ENCODE data around the gene EYS.

GRCh38 chr6:64000818-64001491 lies 1706.1 kb downstream of the EYS start:
- TF ChIP-seq CHD2 (IDR thresholded peaks at IDR 0.05; ENCODE audit: low read length) = no peak
- no peak for TF ChIP-seq EZH2 (IDR thresholded peaks at IDR 0.05; ENCODE audit: low read depth, low read length, severe bottlenecking)
- no peak for TF ChIP-seq BRCA1 (IDR thresholded peaks at IDR 0.05; ENCODE audit: low read depth, low read length)
- no peak for TF ChIP-seq RFX5 (IDR thresholded peaks at IDR 0.05; ENCODE audit: borderline replicate concordance, low read depth, low read length)
- no peak for TF ChIP-seq CTCF (IDR thresholded peaks at IDR 0.05; ENCODE audit: control extremely low read depth in 1 of 3, insufficient read depth in 1 of 3, low read depth in 1 of 3, low read length in 3 of 3)
- TF ChIP-seq JUND (IDR thresholded peaks at IDR 0.05; ENCODE audit: low read length) = no peak

All from H1 (cell line).